IMR-90 (cell line): Measurements from ENCODE around the gene PZP. TPM values are rescaled to one million over a fixed set of nuclear protein-coding genes. Genes with fewer than 3 reads are reported as not detected.
"Not testable (repeated sequence)": the region's sequence is repeated elsewhere in the genome, so short reads cannot be mapped to it uniquely, and the experiment has no call there.

Experiments
- ATAC-seq: fragments of 200-7000 bp; cut with Tn5 transposase; 2 replicates; pipeline ENCODE4 v1.9.1; 2020; ENCODE audit warnings: low read depth, mild to moderate bottlenecking, moderate library complexity
- BruUV-seq: library from RNA; stranded (reverse); fragments of 400-500 nt; replicated peaks from 2 replicates; lab custom pipeline; 2021; lab: Mats Ljungman, UMichigan
- CTCF ChIA-PET: fragments of 300-600 bp; formaldehyde crosslinking; extraction: SDS; loops from one replicate; lab custom pipeline; 2021; ENCODE audit warnings: antibody characterized with exemption; lab: Yijun Ruan, JAX
- POLR2A ChIA-PET: fragments of 300-600 bp; sonication (Branson Sonifier 250); formaldehyde crosslinking; loops from one replicate; lab custom pipeline; 2022; ENCODE audit warnings: antibody characterized with exemption; ENCODE audit not compliant: unreplicated experiment; lab: Charles Lee
- DNase-seq: peaks from one replicate; pipeline ENCODE4 v3.0.0; 2013
- H2AFZ ChIP-seq: replicated peaks from 2 replicates; pipeline ENCODE3; 2013; ENCODE audit warnings: low read length, mild to moderate bottlenecking; ENCODE audit not compliant: poor library complexity
- H2AK5ac ChIP-seq: 2 replicates; pipeline ENCODE4 v1.6.1; 2013; ENCODE audit warnings: low read depth, low read length, inconsistent platforms
- H2AK9ac ChIP-seq: replicated peaks from 2 replicates; pipeline ENCODE3; 2013; ENCODE audit warnings: mild to moderate bottlenecking, low read depth, low read length, moderate library complexity; ENCODE audit not compliant: poor library complexity
- H2BK120ac ChIP-seq: 2 replicates; pipeline ENCODE4 v1.6.1; 2013; ENCODE audit warnings: low read depth, low read length, inconsistent platforms
- H2BK15ac ChIP-seq: 3 replicates; pipeline ENCODE4 v1.6.1; 2013; ENCODE audit warnings: low read depth, low read length, inconsistent platforms
- H2BK20ac ChIP-seq: 2 replicates; pipeline ENCODE4 v1.6.1; 2013; ENCODE audit warnings: low read depth, mild to moderate bottlenecking, inconsistent platforms, low read length, moderate library complexity
- H2BK5ac ChIP-seq: 2 replicates; pipeline ENCODE4 v1.6.1; 2013; ENCODE audit warnings: mild to moderate bottlenecking, low read depth, low read length, inconsistent platforms; ENCODE audit not compliant: poor library complexity, severe bottlenecking
- H3K14ac ChIP-seq: replicated peaks from 2 replicates; pipeline ENCODE4 v1.6.1; 2013; ENCODE audit warnings: low read depth, low read length, inconsistent platforms
- H3K18ac ChIP-seq: 2 replicates; pipeline ENCODE4 v1.6.1; 2013; ENCODE audit warnings: low read depth, low read length, control low read depth
- H3K23ac ChIP-seq: 2 replicates; pipeline ENCODE4 v1.6.1; 2013; ENCODE audit warnings: low read depth, low read length, inconsistent platforms
- H3K27ac ChIP-seq: 2 replicates; pipeline ENCODE4 v1.5.1; 2013; ENCODE audit warnings: mild to moderate bottlenecking, control low read depth, low read length; ENCODE audit not compliant: insufficient read depth
- H3K27me3 ChIP-seq: 2 replicates; pipeline ENCODE4 v1.6.1; 2013; ENCODE audit warnings: low read length; ENCODE audit not compliant: control insufficient read depth, insufficient read depth
- H3K36me3 ChIP-seq: 2 replicates; pipeline ENCODE4 v1.6.1; 2013; ENCODE audit warnings: low read length, mixed read lengths; ENCODE audit not compliant: control insufficient read depth, insufficient read depth
- H3K4ac ChIP-seq: 2 replicates; pipeline ENCODE4 v1.6.1; 2013; ENCODE audit warnings: low read depth, low read length, inconsistent platforms
- H3K4me1 ChIP-seq: 2 replicates; pipeline ENCODE4 v1.6.1; 2013; ENCODE audit warnings: low read length, mixed read lengths; ENCODE audit not compliant: control insufficient read depth, insufficient read depth
- H3K4me2 ChIP-seq: 2 replicates; pipeline ENCODE4 v1.6.1; 2013; ENCODE audit warnings: low read depth, mild to moderate bottlenecking, control low read depth, low read length, moderate library complexity
- H3K4me3 ChIP-seq: 2 replicates; pipeline ENCODE4 v1.5.1; 2013; ENCODE audit warnings: low read depth, mild to moderate bottlenecking, control low read depth, low read length, moderate library complexity; ENCODE audit not compliant: insufficient read depth
- H3K56ac ChIP-seq: 2 replicates; pipeline ENCODE4 v1.6.1; 2013; ENCODE audit warnings: low read length, inconsistent platforms; ENCODE audit not compliant: insufficient read depth; ENCODE audit errors: extremely low read depth
- H3K79me1 ChIP-seq, 2 experiments: 2 replicates each; pipeline ENCODE4 v1.6.1; 2013; ENCODE audit warnings: low read length in 2 of 2, inconsistent platforms in 1 of 2, low read depth in 1 of 2
- H3K9ac ChIP-seq: 2 replicates; pipeline ENCODE4 v1.6.1; 2013; ENCODE audit warnings: low read depth, low read length, control low read depth
- H3K9me1 ChIP-seq: 2 replicates; pipeline ENCODE4 v1.6.1; 2013; ENCODE audit warnings: low read length, inconsistent platforms; ENCODE audit not compliant: insufficient read depth
- H3K9me3 ChIP-seq: 2 replicates; pipeline ENCODE4 v1.6.1; 2013; ENCODE audit warnings: low read length; ENCODE audit not compliant: control insufficient read depth, insufficient read depth
- H4K20me1 ChIP-seq: 2 replicates; pipeline ENCODE4 v1.6.1; 2013; ENCODE audit warnings: low read length, inconsistent platforms; ENCODE audit not compliant: insufficient read depth
- H4K5ac ChIP-seq: 2 replicates; pipeline ENCODE4 v1.6.1; 2013; ENCODE audit warnings: mild to moderate bottlenecking, low read depth, low read length, control low read depth
- H4K8ac ChIP-seq, 2 experiments: 2 replicates each; pipeline ENCODE4 v1.6.1; 2013; ENCODE audit warnings: low read depth in 2 of 2, low read length in 2 of 2, control low read depth in 1 of 2, inconsistent platforms in 1 of 2
- H4K91ac ChIP-seq: 2 replicates; pipeline ENCODE4 v1.6.1; 2013; ENCODE audit warnings: low read depth, low read length, inconsistent platforms; ENCODE audit not compliant: insufficient read depth
- WGBS, 2 experiments: methylation state at CpG; one replicate each; pipeline versions ENCODE4 v1.1.5 to v1.1.7; 2013; ENCODE audit warnings: missing lambda C conversion rate in 2 of 2; ENCODE audit not compliant: insufficient read length in 1 of 2; ENCODE audit errors: extremely low coverage in 2 of 2; 5-methylcytosine and 5-hydroxymethylcytosine counted together
- dilution Hi-C: fragments of 300-500 bp; cut with HindIII; formaldehyde crosslinking; loops from one replicate; pipeline ENCODE4 v1.14.3; 2018; ENCODE audit warnings: low sequenced_read_pairs; ENCODE audit not compliant: unreplicated experiment
- in situ Hi-C: fragments of 300-500 bp; cut with MboI; formaldehyde crosslinking; loops from 3 replicates; pipeline ENCODE4 v1.14.3; 2019; ENCODE audit warnings: low sequenced_read_pairs, inconsistent platforms, mixed read lengths
- intact Hi-C: fragments of 100-400 bp; cut with micrococcal nuclease; formaldehyde crosslinking; loops from 2 replicates; pipeline ENCODE4 v1.10.0; 2022
- polyA plus RNA-seq, 3 experiments: library from polyadenylated mRNA; depleted of rRNA; stranded (reverse); fragments of >200 nt; gene quantifications; 2 replicates each; pipeline ENCODE4 v1.2.3, GENCODE V29; 2012; ENCODE audit warnings: low replicate concordance in 1 of 3
- total RNA-seq: library from RNA; depleted of rRNA; stranded (reverse); fragments of >200 nt; gene quantifications from 2 replicates; pipeline ENCODE4 v1.2.3, GENCODE V29; 2012

PZP gene
- total and polyA plus RNA-seq, 2 of the 4 experiments (the other 2 are of a cell fraction) = not detected

GRCh38 chr12:9240004-9240635 lies 31.9 kb upstream of the PZP start:
- H3K79me1 ChIP-seq, H2BK120ac ChIP-seq, H3K56ac ChIP-seq, BruUV-seq, H3K4me1 ChIP-seq, H4K91ac ChIP-seq, in situ Hi-C loops, intact Hi-C loops, POLR2A ChIA-PET, H2AK5ac ChIP-seq, H2AK9ac ChIP-seq, H3K27me3 ChIP-seq, H3K9me1 ChIP-seq, dilution Hi-C loops, H2BK15ac ChIP-seq, CTCF ChIA-PET, H4K8ac ChIP-seq, H3K14ac ChIP-seq, H3K36me3 ChIP-seq, H3K9me3 ChIP-seq, H2BK5ac ChIP-seq, H2AFZ ChIP-seq, H3K18ac ChIP-seq, ATAC-seq, H4K5ac ChIP-seq, H4K20me1 ChIP-seq, H3K4ac ChIP-seq, H3K9ac ChIP-seq, H2BK20ac ChIP-seq, H3K27ac ChIP-seq, DNase-seq, H3K23ac ChIP-seq: not testable (repeated sequence)
- 48 to 100% methylated on average over 1 to 7 of the region's 33 CpGs for WGBS, 2 experiments
- Histone ChIP-seq H3K4me3 (peak overlapping the region; percentile 31), H3K4me2 (peak overlapping the region; percentile 37; the same call in 1 of the 2 replicates)
